Measurements from ENCODE around the gene CST1.

- no peak for TF ChIP-seq POLR2A (IDR thresholded peaks at IDR 0.05)
- no peak for TF ChIP-seq CTCF (IDR thresholded peaks at IDR 0.05)
- no peak for TF ChIP-seq EP300 (IDR thresholded peaks at IDR 0.05)
These were observed 22.8 kb upstream of the CST1 start for GRCh38 chr20:23773579-23773978.
